ENCODE measurements around the gene CCDC178.

GRCh38 chr18:33107511-33107910 is 333.0 kb downstream of the CCDC178 start:
- TF ChIP-seq CTCF (conservative IDR thresholded peaks at IDR 0.05; ENCODE audit: low read depth, low read length) (no peak), RFX5 (IDR thresholded peaks at IDR 0.05; ENCODE audit: low read depth, low read length) (no peak), BHLHE40 (IDR thresholded peaks at IDR 0.05; ENCODE audit: low read depth, low read length) (no peak), MAZ (IDR thresholded peaks at IDR 0.05; ENCODE audit: borderline replicate concordance, low read depth, low read length) (no peak), POLR2A (IDR thresholded peaks at IDR 0.05; ENCODE audit: low read depth, low read length) (no peak), MXI1 (IDR thresholded peaks at IDR 0.05; ENCODE audit: borderline replicate concordance, low read depth, low read length) (no peak), CEBPB (IDR thresholded peaks at IDR 0.05; ENCODE audit: low read depth, low read length) (no peak), RCOR1 (IDR thresholded peaks at IDR 0.05; ENCODE audit: insufficient replicate concordance, low read length) (no peak), RAD21 (IDR thresholded peaks at IDR 0.05; ENCODE audit: low read length) (no peak), MAFK (IDR thresholded peaks at IDR 0.05; ENCODE audit: low read depth, low read length) (0 out of 2 replicates have a peak, but pooled peaks have one; percentile 20), USF2 (IDR thresholded peaks at IDR 0.05; ENCODE audit: low read depth, low read length) (no peak)
- TF ChIP-seq, protein P1, sequence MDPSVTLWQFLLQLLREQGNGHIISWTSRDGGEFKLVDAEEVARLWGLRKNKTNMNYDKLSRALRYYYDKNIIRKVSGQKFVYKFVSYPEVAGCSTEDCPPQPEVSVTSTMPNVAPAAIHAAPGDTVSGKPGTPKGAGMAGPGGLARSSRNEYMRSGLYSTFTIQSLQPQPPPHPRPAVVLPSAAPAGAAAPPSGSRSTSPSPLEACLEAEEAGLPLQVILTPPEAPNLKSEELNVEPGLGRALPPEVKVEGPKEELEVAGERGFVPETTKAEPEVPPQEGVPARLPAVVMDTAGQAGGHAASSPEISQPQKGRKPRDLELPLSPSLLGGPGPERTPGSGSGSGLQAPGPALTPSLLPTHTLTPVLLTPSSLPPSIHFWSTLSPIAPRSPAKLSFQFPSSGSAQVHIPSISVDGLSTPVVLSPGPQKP (IDR thresholded peaks at IDR 0.05; ENCODE audit: borderline replicate concordance, low read depth, low read length), result no peak
